Measurements from ENCODE around the gene MXRA8. TPM values are rescaled to one million over a fixed set of nuclear protein-coding genes. Genes with fewer than 3 reads are reported as not detected.
"Not testable (repeated sequence)": the region's sequence is repeated elsewhere in the genome, so short reads cannot be mapped to it uniquely, and the experiment has no call there.

MXRA8 gene
- total RNA-seq, 4 donors from 2014 or later = 57.1 to 143 (median 106) TPM

GRCh38 chr1:1391225-1391624, 32.9 kb upstream of the MXRA8 start:
- no peaks in the 10 kb centered on the region for H3K4me1 ChIP-seq
- no peak for TF ChIP-seq CTCF (IDR thresholded peaks at IDR 0.05)
- no peak for TF ChIP-seq POLR2A (IDR thresholded peaks at IDR 0.05)
- no peak overlapping the region for H3K4me3 ChIP-seq (replicated peaks in 1 of 3)
- DNase-seq = no peak
- intact Hi-C loops (cut with DNase I) = no loop called here
- H3K9me3 ChIP-seq = no peaks in the 10 kb centered on the region
- H3K27ac ChIP-seq = no peak overlapping the region
- WGBS, 2 donors = 86 to 89% methylated on average over 12 of the region's 12 CpGs
- peaks cover 90 to 94% of the 10 kb centered on the region in 2 donors for H3K36me3 ChIP-seq
- no peaks in the 10 kb centered on the region for H3K27me3 ChIP-seq

- no peak for TF ChIP-seq CTCF (IDR thresholded peaks at IDR 0.05)
- intact Hi-C loops (cut with DNase I) = no loop called here
- H3K27me3 ChIP-seq = no peaks in the 10 kb centered on the region
- H3K9me3 ChIP-seq = no peaks in the 10 kb centered on the region
- H3K4me1 ChIP-seq = no peaks in the 10 kb centered on the region
- 87 to 89% methylated on average over 12 of the region's 12 CpGs for WGBS, 2 donors
- no peak overlapping the region for H3K27ac ChIP-seq
- H3K36me3 ChIP-seq = peaks cover 96% of the 10 kb centered on the region in 2 donors
- H3K4me3 ChIP-seq (replicated peaks in 1 of 3) = no peak overlapping the region
- DNase-seq = no peak
These were observed 32.3 kb upstream of the MXRA8 start for GRCh38 chr1:1390675-1391074.

GRCh38 chr1:1388078-1388472, 29.7 kb upstream of the MXRA8 start:
- H3K9me3 ChIP-seq = no peaks in the 10 kb centered on the region
- H3K27me3 ChIP-seq = no peaks in the 10 kb centered on the region
- no peaks in the 10 kb centered on the region for H3K4me1 ChIP-seq
- H3K4me3 ChIP-seq (replicated peaks in 1 of 3) = no peak overlapping the region
- no peak for DNase-seq
- WGBS, 2 donors = 97 to 98% methylated on average over 16 of the region's 16 CpGs
- TF ChIP-seq CTCF (IDR thresholded peaks at IDR 0.05) (no peak), POLR2A (IDR thresholded peaks at IDR 0.05) (no peak)
- intact Hi-C loops (cut with DNase I) = no loop called here
- H3K36me3 ChIP-seq = peaks cover 74 to 75% of the 10 kb centered on the region in 2 donors
- H3K27ac ChIP-seq = no peak overlapping the region

GRCh38 chr1:1387098-1388077, 29.0 kb upstream of the MXRA8 start:
- no peaks in the 10 kb centered on the region for H3K4me1 ChIP-seq
- TF ChIP-seq POLR2A (IDR thresholded peaks at IDR 0.05) = no peak
- no peak for TF ChIP-seq CTCF (IDR thresholded peaks at IDR 0.05)
- intact Hi-C loops (cut with DNase I) = no loop called here
- no peak overlapping the region for H3K27ac ChIP-seq
- H3K4me3 ChIP-seq (replicated peaks in 1 of 3) = no peak overlapping the region
- H3K9me3 ChIP-seq = no peaks in the 10 kb centered on the region
- no peaks in the 10 kb centered on the region for H3K27me3 ChIP-seq
- H3K36me3 ChIP-seq = peaks cover 67 to 68% of the 10 kb centered on the region in 2 donors
- 96 to 98% methylated on average over 32 to 50 of the region's 50 CpGs for WGBS, 2 donors
- DNase-seq = no peak

- Histone ChIP-seq H3K27ac (no peak overlapping the region), H3K27me3 (no peaks in the 10 kb centered on the region), H3K9me3 (no peaks in the 10 kb centered on the region), H3K36me3 (peaks cover 52 to 54% of the 10 kb centered on the region in 2 donors), H3K4me3 (replicated peaks in 1 of 3) (no peak overlapping the region), H3K4me1 (no peaks in the 10 kb centered on the region)
- no peak for TF ChIP-seq CTCF (IDR thresholded peaks at IDR 0.05)
- no peak for TF ChIP-seq POLR2A (IDR thresholded peaks at IDR 0.05)
- DNase-seq = no peak
- WGBS, 2 donors = 92 to 97% methylated on average over 7 to 8 of the region's 8 CpGs
- intact Hi-C loops (cut with DNase I) = no loop called here
These were observed 27.6 kb upstream of the MXRA8 start for GRCh38 chr1:1385931-1386330.

GRCh38 chr1:1385339-1385738, 27.0 kb upstream of the MXRA8 start:
- H3K9me3 ChIP-seq; H3K27ac ChIP-seq; H3K4me3 ChIP-seq (replicated peaks in 1 of 3); intact Hi-C loops (cut with DNase I); DNase-seq; H3K27me3 ChIP-seq; H3K4me1 ChIP-seq: not testable (repeated sequence)
- H3K36me3 ChIP-seq = peaks cover 46 to 48% of the 10 kb centered on the region in 2 donors
- 94 to 95% methylated on average over 28 to 29 of the region's 29 CpGs for whole genome bisulfite sequencing, 2 donors

All from thyroid gland (tissue), 4 donors.